IMR-90 (cell line): ENCODE data around the gene LMAN2. TPM values are rescaled to one million over a fixed set of nuclear protein-coding genes. Genes with fewer than 3 reads are reported as not detected.

Source experiments
- ATAC-seq: fragments of 200-7000 bp; cut with Tn5 transposase; 2 replicates; pipeline ENCODE4 v1.9.1; 2020; ENCODE audit warnings: low read depth, mild to moderate bottlenecking, moderate library complexity
- BruUV-seq: library from RNA; stranded (reverse); fragments of 400-500 nt; replicated peaks from 2 replicates; lab custom pipeline; 2021; lab: Mats Ljungman, UMichigan
- CTCF ChIA-PET: fragments of 300-600 bp; formaldehyde crosslinking; extraction: SDS; loops from one replicate; lab custom pipeline; 2021; ENCODE audit warnings: antibody characterized with exemption; lab: Yijun Ruan, JAX
- POLR2A ChIA-PET: fragments of 300-600 bp; sonication (Branson Sonifier 250); formaldehyde crosslinking; loops from one replicate; lab custom pipeline; 2022; ENCODE audit warnings: antibody characterized with exemption; ENCODE audit not compliant: unreplicated experiment; lab: Charles Lee
- DNase-seq: peaks from one replicate; pipeline ENCODE4 v3.0.0; 2013
- H2AFZ ChIP-seq: replicated peaks from 2 replicates; pipeline ENCODE3; 2013; ENCODE audit warnings: low read length, mild to moderate bottlenecking; ENCODE audit not compliant: poor library complexity
- H2AK5ac ChIP-seq: 2 replicates; pipeline ENCODE4 v1.6.1; 2013; ENCODE audit warnings: low read depth, low read length, inconsistent platforms
- H2AK9ac ChIP-seq: replicated peaks from 2 replicates; pipeline ENCODE3; 2013; ENCODE audit warnings: mild to moderate bottlenecking, low read depth, low read length, moderate library complexity; ENCODE audit not compliant: poor library complexity
- H2BK120ac ChIP-seq: 2 replicates; pipeline ENCODE4 v1.6.1; 2013; ENCODE audit warnings: low read depth, low read length, inconsistent platforms
- H2BK15ac ChIP-seq: 3 replicates; pipeline ENCODE4 v1.6.1; 2013; ENCODE audit warnings: low read depth, low read length, inconsistent platforms
- H2BK20ac ChIP-seq: 2 replicates; pipeline ENCODE4 v1.6.1; 2013; ENCODE audit warnings: low read depth, mild to moderate bottlenecking, inconsistent platforms, low read length, moderate library complexity
- H2BK5ac ChIP-seq: 2 replicates; pipeline ENCODE4 v1.6.1; 2013; ENCODE audit warnings: mild to moderate bottlenecking, low read depth, low read length, inconsistent platforms; ENCODE audit not compliant: poor library complexity, severe bottlenecking
- H3K14ac ChIP-seq: replicated peaks from 2 replicates; pipeline ENCODE4 v1.6.1; 2013; ENCODE audit warnings: low read depth, low read length, inconsistent platforms
- H3K18ac ChIP-seq: 2 replicates; pipeline ENCODE4 v1.6.1; 2013; ENCODE audit warnings: low read depth, low read length, control low read depth
- H3K23ac ChIP-seq: 2 replicates; pipeline ENCODE4 v1.6.1; 2013; ENCODE audit warnings: low read depth, low read length, inconsistent platforms
- H3K27ac ChIP-seq: 2 replicates; pipeline ENCODE4 v1.5.1; 2013; ENCODE audit warnings: mild to moderate bottlenecking, control low read depth, low read length; ENCODE audit not compliant: insufficient read depth
- H3K27me3 ChIP-seq: 2 replicates; pipeline ENCODE4 v1.6.1; 2013; ENCODE audit warnings: low read length; ENCODE audit not compliant: control insufficient read depth, insufficient read depth
- H3K36me3 ChIP-seq: 2 replicates; pipeline ENCODE4 v1.6.1; 2013; ENCODE audit warnings: low read length, mixed read lengths; ENCODE audit not compliant: control insufficient read depth, insufficient read depth
- H3K4ac ChIP-seq: 2 replicates; pipeline ENCODE4 v1.6.1; 2013; ENCODE audit warnings: low read depth, low read length, inconsistent platforms
- H3K4me1 ChIP-seq: 2 replicates; pipeline ENCODE4 v1.6.1; 2013; ENCODE audit warnings: low read length, mixed read lengths; ENCODE audit not compliant: control insufficient read depth, insufficient read depth
- H3K4me2 ChIP-seq: 2 replicates; pipeline ENCODE4 v1.6.1; 2013; ENCODE audit warnings: low read depth, mild to moderate bottlenecking, control low read depth, low read length, moderate library complexity
- H3K4me3 ChIP-seq: 2 replicates; pipeline ENCODE4 v1.5.1; 2013; ENCODE audit warnings: low read depth, mild to moderate bottlenecking, control low read depth, low read length, moderate library complexity; ENCODE audit not compliant: insufficient read depth
- H3K56ac ChIP-seq: 2 replicates; pipeline ENCODE4 v1.6.1; 2013; ENCODE audit warnings: low read length, inconsistent platforms; ENCODE audit not compliant: insufficient read depth; ENCODE audit errors: extremely low read depth
- H3K79me1 ChIP-seq, 2 experiments: 2 replicates each; pipeline ENCODE4 v1.6.1; 2013; ENCODE audit warnings: low read length in 2 of 2, inconsistent platforms in 1 of 2, low read depth in 1 of 2
- H3K9ac ChIP-seq: 2 replicates; pipeline ENCODE4 v1.6.1; 2013; ENCODE audit warnings: low read depth, low read length, control low read depth
- H3K9me1 ChIP-seq: 2 replicates; pipeline ENCODE4 v1.6.1; 2013; ENCODE audit warnings: low read length, inconsistent platforms; ENCODE audit not compliant: insufficient read depth
- H3K9me3 ChIP-seq: 2 replicates; pipeline ENCODE4 v1.6.1; 2013; ENCODE audit warnings: low read length; ENCODE audit not compliant: control insufficient read depth, insufficient read depth
- H4K20me1 ChIP-seq: 2 replicates; pipeline ENCODE4 v1.6.1; 2013; ENCODE audit warnings: low read length, inconsistent platforms; ENCODE audit not compliant: insufficient read depth
- H4K5ac ChIP-seq: 2 replicates; pipeline ENCODE4 v1.6.1; 2013; ENCODE audit warnings: mild to moderate bottlenecking, low read depth, low read length, control low read depth
- H4K8ac ChIP-seq, 2 experiments: 2 replicates each; pipeline ENCODE4 v1.6.1; 2013; ENCODE audit warnings: low read depth in 2 of 2, low read length in 2 of 2, control low read depth in 1 of 2, inconsistent platforms in 1 of 2
- H4K91ac ChIP-seq: 2 replicates; pipeline ENCODE4 v1.6.1; 2013; ENCODE audit warnings: low read depth, low read length, inconsistent platforms; ENCODE audit not compliant: insufficient read depth
- CTCF ChIP-seq: conservative IDR thresholded peaks from 2 replicates; pipeline ENCODE4 v1.5.1; 2012; ENCODE audit warnings: mild to moderate bottlenecking, low read depth, low read length, improper control_type of control experiment
- NFE2L2 ChIP-seq: fragments of 150-350 bp; IDR thresholded peaks from 2 replicates; pipeline ENCODE4 v1.6.1; 2016; ENCODE audit warnings: low read depth, mild to moderate bottlenecking, low read length
- RAD21 ChIP-seq: IDR thresholded peaks from 2 replicates; pipeline ENCODE4 v1.6.1; 2012; ENCODE audit warnings: low read length, improper control_type of control experiment
- RCOR1 ChIP-seq: IDR thresholded peaks from 2 replicates; pipeline ENCODE4 v1.6.1; 2012; ENCODE audit warnings: mild to moderate bottlenecking, low read length, improper control_type of control experiment; ENCODE audit not compliant: insufficient replicate concordance
- WGBS, 2 experiments: methylation state at CpG; one replicate each; pipeline versions ENCODE4 v1.1.5 to v1.1.7; 2013; ENCODE audit warnings: missing lambda C conversion rate in 2 of 2; ENCODE audit not compliant: insufficient read length in 1 of 2; ENCODE audit errors: extremely low coverage in 2 of 2; 5-methylcytosine and 5-hydroxymethylcytosine counted together
- dilution Hi-C: fragments of 300-500 bp; cut with HindIII; formaldehyde crosslinking; loops from one replicate; pipeline ENCODE4 v1.14.3; 2018; ENCODE audit warnings: low sequenced_read_pairs; ENCODE audit not compliant: unreplicated experiment
- in situ Hi-C: fragments of 300-500 bp; cut with MboI; formaldehyde crosslinking; loops from 3 replicates; pipeline ENCODE4 v1.14.3; 2019; ENCODE audit warnings: low sequenced_read_pairs, inconsistent platforms, mixed read lengths
- intact Hi-C: fragments of 100-400 bp; cut with micrococcal nuclease; formaldehyde crosslinking; loops from 2 replicates; pipeline ENCODE4 v1.10.0; 2022
- polyA plus RNA-seq, 3 experiments: library from polyadenylated mRNA; depleted of rRNA; stranded (reverse); fragments of >200 nt; gene quantifications; 2 replicates each; pipeline ENCODE4 v1.2.3, GENCODE V29; 2012; ENCODE audit warnings: low replicate concordance in 1 of 3
- total RNA-seq: library from RNA; depleted of rRNA; stranded (reverse); fragments of >200 nt; gene quantifications from 2 replicates; pipeline ENCODE4 v1.2.3, GENCODE V29; 2012

The LMAN2 gene
- total and polyA plus RNA-seq, 2 of the 4 experiments (the other 2 are of a cell fraction), result 253 to 303 TPM

- no peak overlapping the region for H3K56ac ChIP-seq
- no peak overlapping the region for H2BK20ac ChIP-seq
- no peak overlapping the region for H3K4me2 ChIP-seq
- H3K4me3 ChIP-seq, result no peak overlapping the region
- H3K4me1 ChIP-seq, result peaks cover 9% of the 10 kb centered on the region; the same call in 1 of the 2 replicates
- no peak overlapping the region for H2AK9ac ChIP-seq
- DNase-seq (peak; percentile 18), ATAC-seq (no peak)
- no peak overlapping the region for H3K4ac ChIP-seq
- H3K23ac ChIP-seq, result no peak overlapping the region
- no peak overlapping the region for H2BK15ac ChIP-seq
- no peaks in the 10 kb centered on the region for H4K20me1 ChIP-seq
- no peak overlapping the region for H2AFZ ChIP-seq
- in situ Hi-C loops, result no loop called here
- H3K27me3 ChIP-seq, result peaks cover 37% of the 10 kb centered on the region
- H3K36me3 ChIP-seq, result no peaks in the 10 kb centered on the region
- no peaks in the 10 kb centered on the region for H3K9me3 ChIP-seq
- no peak overlapping the region for H3K9ac ChIP-seq
- dilution Hi-C loops, result no loop called here
- H4K5ac ChIP-seq, result no peak overlapping the region
- no peak overlapping the region for H2BK120ac ChIP-seq
- H4K91ac ChIP-seq, result no peak overlapping the region
- no peak overlapping the region for H3K14ac ChIP-seq
- H2AK5ac ChIP-seq, result no peak overlapping the region
- TF ChIP-seq CTCF, result peak; percentile 17; the same call in 1 of the 2 replicates
- no peak for TF ChIP-seq RCOR1
- TF ChIP-seq RAD21, result 0 out of 2 replicates have a peak, but pooled peaks have one; percentile 9
- TF ChIP-seq NFE2L2, result no peak
- no peak overlapping the region for H2BK5ac ChIP-seq
- intact Hi-C loops, result no loop called here
- H4K8ac ChIP-seq, result no peak overlapping the region
- H3K27ac ChIP-seq, result no peak overlapping the region
- H3K9me1 ChIP-seq, result peaks cover 6% of the 10 kb centered on the region; the same call in 1 of the 2 replicates
- 75% methylated on average over 2 of the region's 11 CpGs; no CpG with 5 or more reads in 1 of the 2 experiments for WGBS, 2 experiments
- no peaks in the 10 kb centered on the region for H3K79me1 ChIP-seq
- ChIA-PET POLR2A (no interaction called here), CTCF (interaction anchor here (1.0 kb wide), 1 partner anchor 12 kb away, joined by 3 read pairs; no protein-coding TSS in a partner anchor)
- H3K18ac ChIP-seq, result no peak overlapping the region
- BruUV-seq, result no TSS peak
Observed at GRCh38 chr5:177382423-177383029, 31.1 kb upstream of the LMAN2 start.
